Epithelial cell of esophagus (primary cell): ENCODE measurements around the gene CCNY.
"Not testable (repeated sequence)": the region's sequence is repeated elsewhere in the genome, so short reads cannot be mapped to it uniquely, and the experiment has no call there.

Source experiments
- DNase-seq: peaks from one replicate; pipeline ENCODE4 v3.0.0; 2010; ENCODE audit warnings: low read depth
- H3K4me3 ChIP-seq: 2 replicates; pipeline ENCODE4 v1.5.1; 2011; ENCODE audit warnings: mild to moderate bottlenecking, low read length, control low read depth
- CTCF ChIP-seq: IDR thresholded peaks from 2 replicates; pipeline ENCODE4 v1.5.1; 2011; ENCODE audit warnings: low read depth, mild to moderate bottlenecking, low read length, control low read depth, inconsistent platforms; ENCODE audit not compliant: insufficient read depth; ENCODE audit errors: missing control alignments

Gene CCNY

GRCh38 chr10:35397953-35398352 lies 61.6 kb downstream of the CCNY start:
- no peak for DNase-seq
- TF ChIP-seq CTCF = no peak
- H3K4me3 ChIP-seq = no peak overlapping the region

GRCh38 chr10:35398355-35398754 lies 62.0 kb downstream of the CCNY start:
- no peak overlapping the region for H3K4me3 ChIP-seq
- no peak for TF ChIP-seq CTCF
- no peak for DNase-seq

GRCh38 chr10:35398908-35399307 lies 62.6 kb downstream of the CCNY start:
- no peak overlapping the region for H3K4me3 ChIP-seq
- no peak for TF ChIP-seq CTCF
- DNase-seq = no peak

- H3K4me3 ChIP-seq = no peak overlapping the region
- DNase-seq = no peak
- TF ChIP-seq CTCF = no peak
Measured at GRCh38 chr10:35399414-35400009, 63.2 kb downstream of the CCNY start.

GRCh38 chr10:35400595-35401268 lies 64.4 kb downstream of the CCNY start:
- no peak for DNase-seq
- no peak for TF ChIP-seq CTCF
- no peak overlapping the region for H3K4me3 ChIP-seq

- not testable (repeated sequence) for DNase-seq, H3K4me3 ChIP-seq
Measured at GRCh38 chr10:35403491-35403890, 67.2 kb downstream of the CCNY start.

GRCh38 chr10:35404077-35404476 lies 67.8 kb downstream of the CCNY start:
- H3K4me3 ChIP-seq, DNase-seq: not testable (repeated sequence)

GRCh38 chr10:35406003-35406630 lies 69.8 kb downstream of the CCNY start:
- not testable (repeated sequence) for H3K4me3 ChIP-seq, DNase-seq

- not testable (repeated sequence) for DNase-seq, H3K4me3 ChIP-seq
Measured at GRCh38 chr10:35407696-35408095, 71.4 kb downstream of the CCNY start.
